IMR-90 (cell line): ENCODE data around the gene STAB1. TPM values are rescaled to one million over a fixed set of nuclear protein-coding genes. Genes with fewer than 3 reads are reported as not detected.

Experiments
- ATAC-seq: fragments of 200-7000 bp; cut with Tn5 transposase; 2 replicates; pipeline ENCODE4 v1.9.1; 2020; ENCODE audit warnings: low read depth, mild to moderate bottlenecking, moderate library complexity
- BruUV-seq: library from RNA; stranded (reverse); fragments of 400-500 nt; replicated peaks from 2 replicates; lab custom pipeline; 2021; lab: Mats Ljungman, UMichigan
- CTCF ChIA-PET: fragments of 300-600 bp; formaldehyde crosslinking; extraction: SDS; loops from one replicate; lab custom pipeline; 2021; ENCODE audit warnings: antibody characterized with exemption; lab: Yijun Ruan, JAX
- POLR2A ChIA-PET: fragments of 300-600 bp; sonication (Branson Sonifier 250); formaldehyde crosslinking; loops from one replicate; lab custom pipeline; 2022; ENCODE audit warnings: antibody characterized with exemption; ENCODE audit not compliant: unreplicated experiment; lab: Charles Lee
- DNase-seq: peaks from one replicate; pipeline ENCODE4 v3.0.0; 2013
- H2AFZ ChIP-seq: replicated peaks from 2 replicates; pipeline ENCODE3; 2013; ENCODE audit warnings: low read length, mild to moderate bottlenecking; ENCODE audit not compliant: poor library complexity
- H2AK5ac ChIP-seq: 2 replicates; pipeline ENCODE4 v1.6.1; 2013; ENCODE audit warnings: low read depth, low read length, inconsistent platforms
- H2AK9ac ChIP-seq: replicated peaks from 2 replicates; pipeline ENCODE3; 2013; ENCODE audit warnings: mild to moderate bottlenecking, low read depth, low read length, moderate library complexity; ENCODE audit not compliant: poor library complexity
- H2BK120ac ChIP-seq: 2 replicates; pipeline ENCODE4 v1.6.1; 2013; ENCODE audit warnings: low read depth, low read length, inconsistent platforms
- H2BK15ac ChIP-seq: 3 replicates; pipeline ENCODE4 v1.6.1; 2013; ENCODE audit warnings: low read depth, low read length, inconsistent platforms
- H2BK20ac ChIP-seq: 2 replicates; pipeline ENCODE4 v1.6.1; 2013; ENCODE audit warnings: low read depth, mild to moderate bottlenecking, inconsistent platforms, low read length, moderate library complexity
- H2BK5ac ChIP-seq: 2 replicates; pipeline ENCODE4 v1.6.1; 2013; ENCODE audit warnings: mild to moderate bottlenecking, low read depth, low read length, inconsistent platforms; ENCODE audit not compliant: poor library complexity, severe bottlenecking
- H3K14ac ChIP-seq: replicated peaks from 2 replicates; pipeline ENCODE4 v1.6.1; 2013; ENCODE audit warnings: low read depth, low read length, inconsistent platforms
- H3K18ac ChIP-seq: 2 replicates; pipeline ENCODE4 v1.6.1; 2013; ENCODE audit warnings: low read depth, low read length, control low read depth
- H3K23ac ChIP-seq: 2 replicates; pipeline ENCODE4 v1.6.1; 2013; ENCODE audit warnings: low read depth, low read length, inconsistent platforms
- H3K27ac ChIP-seq: 2 replicates; pipeline ENCODE4 v1.5.1; 2013; ENCODE audit warnings: mild to moderate bottlenecking, control low read depth, low read length; ENCODE audit not compliant: insufficient read depth
- H3K27me3 ChIP-seq: 2 replicates; pipeline ENCODE4 v1.6.1; 2013; ENCODE audit warnings: low read length; ENCODE audit not compliant: control insufficient read depth, insufficient read depth
- H3K36me3 ChIP-seq: 2 replicates; pipeline ENCODE4 v1.6.1; 2013; ENCODE audit warnings: low read length, mixed read lengths; ENCODE audit not compliant: control insufficient read depth, insufficient read depth
- H3K4ac ChIP-seq: 2 replicates; pipeline ENCODE4 v1.6.1; 2013; ENCODE audit warnings: low read depth, low read length, inconsistent platforms
- H3K4me1 ChIP-seq: 2 replicates; pipeline ENCODE4 v1.6.1; 2013; ENCODE audit warnings: low read length, mixed read lengths; ENCODE audit not compliant: control insufficient read depth, insufficient read depth
- H3K4me2 ChIP-seq: 2 replicates; pipeline ENCODE4 v1.6.1; 2013; ENCODE audit warnings: low read depth, mild to moderate bottlenecking, control low read depth, low read length, moderate library complexity
- H3K4me3 ChIP-seq: 2 replicates; pipeline ENCODE4 v1.5.1; 2013; ENCODE audit warnings: low read depth, mild to moderate bottlenecking, control low read depth, low read length, moderate library complexity; ENCODE audit not compliant: insufficient read depth
- H3K56ac ChIP-seq: 2 replicates; pipeline ENCODE4 v1.6.1; 2013; ENCODE audit warnings: low read length, inconsistent platforms; ENCODE audit not compliant: insufficient read depth; ENCODE audit errors: extremely low read depth
- H3K79me1 ChIP-seq, 2 experiments: 2 replicates each; pipeline ENCODE4 v1.6.1; 2013; ENCODE audit warnings: low read length in 2 of 2, inconsistent platforms in 1 of 2, low read depth in 1 of 2
- H3K9ac ChIP-seq: 2 replicates; pipeline ENCODE4 v1.6.1; 2013; ENCODE audit warnings: low read depth, low read length, control low read depth
- H3K9me1 ChIP-seq: 2 replicates; pipeline ENCODE4 v1.6.1; 2013; ENCODE audit warnings: low read length, inconsistent platforms; ENCODE audit not compliant: insufficient read depth
- H3K9me3 ChIP-seq: 2 replicates; pipeline ENCODE4 v1.6.1; 2013; ENCODE audit warnings: low read length; ENCODE audit not compliant: control insufficient read depth, insufficient read depth
- H4K20me1 ChIP-seq: 2 replicates; pipeline ENCODE4 v1.6.1; 2013; ENCODE audit warnings: low read length, inconsistent platforms; ENCODE audit not compliant: insufficient read depth
- H4K5ac ChIP-seq: 2 replicates; pipeline ENCODE4 v1.6.1; 2013; ENCODE audit warnings: mild to moderate bottlenecking, low read depth, low read length, control low read depth
- H4K8ac ChIP-seq, 2 experiments: 2 replicates each; pipeline ENCODE4 v1.6.1; 2013; ENCODE audit warnings: low read depth in 2 of 2, low read length in 2 of 2, control low read depth in 1 of 2, inconsistent platforms in 1 of 2
- H4K91ac ChIP-seq: 2 replicates; pipeline ENCODE4 v1.6.1; 2013; ENCODE audit warnings: low read depth, low read length, inconsistent platforms; ENCODE audit not compliant: insufficient read depth
- BHLHE40 ChIP-seq: fragments of 150-350 bp; IDR thresholded peaks from 2 replicates; pipeline ENCODE4 v1.6.1; 2016; ENCODE audit warnings: mild to moderate bottlenecking, low read depth, low read length
- CEBPB ChIP-seq: IDR thresholded peaks from 2 replicates; pipeline ENCODE4 v1.6.1; 2012; ENCODE audit warnings: low read depth, low read length, improper control_type of control experiment
- CHD1 ChIP-seq: IDR thresholded peaks from 2 replicates; pipeline ENCODE4 v1.6.1; 2012; ENCODE audit warnings: low read depth, low read length, improper control_type of control experiment
- MAZ ChIP-seq: IDR thresholded peaks from 2 replicates; pipeline ENCODE4 v1.6.1; 2012; ENCODE audit warnings: low read depth, mild to moderate bottlenecking, low read length, improper control_type of control experiment, moderate library complexity, borderline replicate concordance
- MXI1 ChIP-seq: IDR thresholded peaks from 2 replicates; pipeline ENCODE4 v1.6.1; 2012; ENCODE audit warnings: low read depth, mild to moderate bottlenecking, low read length, moderate library complexity, borderline replicate concordance
- NFE2L2 ChIP-seq: fragments of 150-350 bp; IDR thresholded peaks from 2 replicates; pipeline ENCODE4 v1.6.1; 2016; ENCODE audit warnings: low read depth, mild to moderate bottlenecking, low read length
- POLR2A ChIP-seq: IDR thresholded peaks from 2 replicates; pipeline ENCODE4 v1.6.1; 2012; ENCODE audit warnings: mild to moderate bottlenecking, low read depth, low read length
- RAD21 ChIP-seq: IDR thresholded peaks from 2 replicates; pipeline ENCODE4 v1.6.1; 2012; ENCODE audit warnings: low read length, improper control_type of control experiment
- USF2 ChIP-seq: fragments of 150-350 bp; IDR thresholded peaks from 2 replicates; pipeline ENCODE4 v1.6.1; 2017; ENCODE audit warnings: mild to moderate bottlenecking, antibody characterized with exemption, low read length, low read depth
- WGBS, 2 experiments: methylation state at CpG; one replicate each; pipeline versions ENCODE4 v1.1.5 to v1.1.7; 2013; ENCODE audit warnings: missing lambda C conversion rate in 2 of 2; ENCODE audit not compliant: insufficient read length in 1 of 2; ENCODE audit errors: extremely low coverage in 2 of 2; 5-methylcytosine and 5-hydroxymethylcytosine counted together
- dilution Hi-C: fragments of 300-500 bp; cut with HindIII; formaldehyde crosslinking; loops from one replicate; pipeline ENCODE4 v1.14.3; 2018; ENCODE audit warnings: low sequenced_read_pairs; ENCODE audit not compliant: unreplicated experiment
- in situ Hi-C: fragments of 300-500 bp; cut with MboI; formaldehyde crosslinking; loops from 3 replicates; pipeline ENCODE4 v1.14.3; 2019; ENCODE audit warnings: low sequenced_read_pairs, inconsistent platforms, mixed read lengths
- intact Hi-C: fragments of 100-400 bp; cut with micrococcal nuclease; formaldehyde crosslinking; loops from 2 replicates; pipeline ENCODE4 v1.10.0; 2022
- polyA plus RNA-seq, 3 experiments: library from polyadenylated mRNA; depleted of rRNA; stranded (reverse); fragments of >200 nt; gene quantifications; 2 replicates each; pipeline ENCODE4 v1.2.3, GENCODE V29; 2012; ENCODE audit warnings: low replicate concordance in 1 of 3
- total RNA-seq: library from RNA; depleted of rRNA; stranded (reverse); fragments of >200 nt; gene quantifications from 2 replicates; pipeline ENCODE4 v1.2.3, GENCODE V29; 2012
- TF ChIP-seq, protein P1 (sequence below): conservative IDR thresholded peaks from 2 replicates; pipeline ENCODE4 v1.5.1; 2012; ENCODE audit warnings: mild to moderate bottlenecking, low read depth, low read length, improper control_type of control experiment

Gene STAB1
- total and polyA plus RNA-seq, 2 of the 4 experiments (the other 2 are of a cell fraction) = not detected

- no peak overlapping the region for H3K14ac ChIP-seq
- peaks cover 27% of the 10 kb centered on the region in 2 experiments for H3K79me1 ChIP-seq
- H2BK20ac ChIP-seq = no peak overlapping the region
- no peak overlapping the region for H3K4me3 ChIP-seq
- H2BK120ac ChIP-seq = no peak overlapping the region
- H3K18ac ChIP-seq = no peak overlapping the region
- DNase-seq (no peak), ATAC-seq (no peak; the same call in 1 of the 2 replicates)
- no peak overlapping the region for H4K8ac ChIP-seq
- no peak overlapping the region for H4K5ac ChIP-seq
- H3K9me3 ChIP-seq = no peaks in the 10 kb centered on the region
- H4K91ac ChIP-seq = no peak overlapping the region
- no peak overlapping the region for H2AK9ac ChIP-seq
- ChIA-PET POLR2A (interaction anchor here (0.5 kb wide), 1 partner anchor 10 kb away, joined by 9 read pairs; no protein-coding TSS in a partner anchor), CTCF (interaction anchor here (0.5 to 0.6 kb wide), 2 partner anchors 10 to 87 kb away, joined by 3 read pairs; no protein-coding TSS in a partner anchor)
- no peak overlapping the region for H3K23ac ChIP-seq
- H2BK15ac ChIP-seq = no peak overlapping the region
- no CpG with 5 or more reads among the region's 4 CpGs for WGBS, 2 experiments
- H3K4ac ChIP-seq = no peak overlapping the region
- H2AK5ac ChIP-seq = no peak overlapping the region
- H3K4me2 ChIP-seq = no peak overlapping the region
- H3K9me1 ChIP-seq = peaks cover 11% of the 10 kb centered on the region
- BruUV-seq = no TSS peak
- H3K56ac ChIP-seq = no peak overlapping the region
- dilution Hi-C loops (no loop called here), in situ Hi-C loops (no loop called here), intact Hi-C loops (loop anchor here (2.0 kb wide), 1 partner anchor 60 kb away; no protein-coding TSS in a partner anchor)
- H3K36me3 ChIP-seq = peaks cover 27% of the 10 kb centered on the region
- no peak overlapping the region for H3K27ac ChIP-seq
- peaks cover 4% of the 10 kb centered on the region for H3K4me1 ChIP-seq
- H2BK5ac ChIP-seq = no peak overlapping the region
- H3K9ac ChIP-seq = no peak overlapping the region
- H3K27me3 ChIP-seq = no peaks in the 10 kb centered on the region
- no peaks in the 10 kb centered on the region; the same call in 1 of the 2 replicates for H4K20me1 ChIP-seq
- TF ChIP-seq CEBPB (no peak), BHLHE40 (no peak), RAD21 (no peak), MAZ (no peak), CHD1 (no peak), NFE2L2 (no peak), POLR2A (no peak), MXI1 (no peak), USF2 (no peak)
- TF ChIP-seq, protein P1, sequence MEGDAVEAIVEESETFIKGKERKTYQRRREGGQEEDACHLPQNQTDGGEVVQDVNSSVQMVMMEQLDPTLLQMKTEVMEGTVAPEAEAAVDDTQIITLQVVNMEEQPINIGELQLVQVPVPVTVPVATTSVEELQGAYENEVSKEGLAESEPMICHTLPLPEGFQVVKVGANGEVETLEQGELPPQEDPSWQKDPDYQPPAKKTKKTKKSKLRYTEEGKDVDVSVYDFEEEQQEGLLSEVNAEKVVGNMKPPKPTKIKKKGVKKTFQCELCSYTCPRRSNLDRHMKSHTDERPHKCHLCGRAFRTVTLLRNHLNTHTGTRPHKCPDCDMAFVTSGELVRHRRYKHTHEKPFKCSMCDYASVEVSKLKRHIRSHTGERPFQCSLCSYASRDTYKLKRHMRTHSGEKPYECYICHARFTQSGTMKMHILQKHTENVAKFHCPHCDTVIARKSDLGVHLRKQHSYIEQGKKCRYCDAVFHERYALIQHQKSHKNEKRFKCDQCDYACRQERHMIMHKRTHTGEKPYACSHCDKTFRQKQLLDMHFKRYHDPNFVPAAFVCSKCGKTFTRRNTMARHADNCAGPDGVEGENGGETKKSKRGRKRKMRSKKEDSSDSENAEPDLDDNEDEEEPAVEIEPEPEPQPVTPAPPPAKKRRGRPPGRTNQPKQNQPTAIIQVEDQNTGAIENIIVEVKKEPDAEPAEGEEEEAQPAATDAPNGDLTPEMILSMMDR = no peak
- no peak overlapping the region for H2AFZ ChIP-seq
These were observed 66.0 kb downstream of the STAB1 start for GRCh38 chr3:52561028-52561747.
